Thyroid gland (tissue), 4 donors: ENCODE measurements around the gene UBE2J1. TPM values are rescaled to one million over a fixed set of nuclear protein-coding genes. Genes with fewer than 3 reads are reported as not detected.

Experiments
- DNase-seq, 2 donors: peaks; one replicate each; pipeline ENCODE4 v3.0.0-alpha.2; 2019
- H3K27ac ChIP-seq, 3 donors: fragments of 200-600 bp; sonication (generic); 1 replicate in 2 of 3; 2 replicates in 1 of 3; pipeline ENCODE4 v1.5.1; 2016 to 2019; ENCODE audit warnings: mild to moderate bottlenecking in 1 of 3, moderate library complexity in 1 of 3
- H3K27me3 ChIP-seq: fragments of 200-600 bp; sonication (generic); one replicate; pipeline ENCODE4 v1.5.1; 2019
- H3K36me3 ChIP-seq, 2 donors: fragments of 200-600 bp; sonication (generic); one replicate each; pipeline ENCODE4 v1.5.1; 2016 to 2019
- H3K4me1 ChIP-seq, 2 donors: fragments of 200-600 bp; sonication (generic); one replicate each; pipeline ENCODE4 v1.5.1; 2017 to 2019
- H3K4me3 ChIP-seq, 3 donors: fragments of 200-600 bp; sonication (generic); replicated peaks in 1 of 3; 1 replicate in 2 of 3; 2 replicates in 1 of 3; pipeline ENCODE4 v1.5.1; 2016; ENCODE audit warnings: mild to moderate bottlenecking in 1 of 3
- H3K9me3 ChIP-seq: fragments of 200-600 bp; sonication (generic); one replicate; pipeline ENCODE4 v1.5.1; 2017
- POLR2A ChIP-seq, 2 donors: fragments of 450-650 bp; IDR thresholded peaks; one replicate each; pipeline ENCODE4 v1.6.1; 2017; ENCODE audit warnings: antibody characterized with exemption in 2 of 2, mild to moderate bottlenecking in 2 of 2, moderate library complexity in 1 of 2
- WGBS, 2 donors: methylation state at CpG; one replicate each; pipeline ENCODE4 v1.1.5; 2017; 5-methylcytosine and 5-hydroxymethylcytosine counted together
- intact Hi-C: fragments of 100-400 bp; cut with DNase I; formaldehyde crosslinking; loops from one replicate; pipeline ENCODE4 v1.15.1; 2023
- total RNA-seq, 4 donors: library from RNA; depleted of rRNA; stranded (reverse); fragments of >200 nt; gene quantifications; one replicate each; pipeline ENCODE4 v1.2.3, GENCODE V29; 2016
- TF ChIP-seq, protein P1 (sequence below), 6 experiments: fragments of 200-600 bp in 3 of 6; fragments of 450-650 bp in 3 of 6; sonication (generic) in 3 of 6; IDR thresholded peaks; one replicate each; pipeline ENCODE4 v1.5.1; 2016 to 2019; ENCODE audit warnings: antibody characterized with exemption in 6 of 6, mild to moderate bottlenecking in 2 of 6, inconsistent platforms in 1 of 6, moderate library complexity in 1 of 6

Gene UBE2J1
- total RNA-seq, 4 donors from 2014 or later = 49.8 to 63.1 (median 51.9) TPM

DNA sequence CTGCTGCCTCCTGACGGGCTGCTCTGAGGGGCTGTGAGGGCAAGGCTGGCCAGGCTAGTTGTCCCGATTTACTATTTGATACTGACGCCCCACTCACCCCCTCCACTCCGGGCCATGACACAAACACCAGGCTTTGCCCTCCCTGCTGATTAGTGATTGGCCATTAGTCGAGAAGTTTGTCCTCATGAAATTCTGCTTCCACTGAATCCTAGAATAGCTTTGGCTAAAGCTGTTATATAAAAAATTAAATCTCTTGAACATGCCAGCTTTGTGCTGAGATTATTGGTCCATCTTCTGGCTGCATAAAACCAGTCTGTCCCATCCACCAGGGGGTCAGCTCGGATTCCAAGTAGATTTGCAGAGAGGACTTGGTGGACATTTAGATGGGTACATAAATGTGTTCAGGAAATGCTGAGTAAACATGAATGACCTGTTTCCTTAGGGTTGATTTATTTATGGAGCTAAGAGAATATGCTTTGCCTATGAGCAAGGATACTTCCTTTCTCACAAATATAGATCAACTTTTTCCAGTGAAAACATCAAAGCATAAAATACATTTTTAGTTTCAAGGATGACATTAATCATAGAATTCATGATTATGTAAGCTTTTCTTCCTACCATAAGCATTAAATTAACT lies 37.2 kb downstream of the UBE2J1 start, which contains the start of gene GABRR2:
GABRR2 (minus strand) TSS at position 51 of the 637 bp plus-strand sequence. CDS start 134 bp downstream, outside the sequence.
- Histone ChIP-seq H3K9me3 (no peaks in the 10 kb centered on the region), H3K4me1 (peaks cover 14 to 22% of the 10 kb centered on the region in 2 donors), H3K27me3 (no peaks in the 10 kb centered on the region), H3K4me3 (no peak within 1 kb of the TSS), H3K27ac (no peak within 1 kb of the TSS), H3K36me3 (no peaks in the 10 kb centered on the region)
- WGBS, 2 donors = 84 to 93% methylated on average over 6 of the region's 6 CpGs
- intact Hi-C loops = loop anchor here (10.0 kb wide), 1 partner anchor 49 kb away; no protein-coding TSS in a partner anchor
- DNase-seq = no peak
- TF ChIP-seq, protein P1, sequence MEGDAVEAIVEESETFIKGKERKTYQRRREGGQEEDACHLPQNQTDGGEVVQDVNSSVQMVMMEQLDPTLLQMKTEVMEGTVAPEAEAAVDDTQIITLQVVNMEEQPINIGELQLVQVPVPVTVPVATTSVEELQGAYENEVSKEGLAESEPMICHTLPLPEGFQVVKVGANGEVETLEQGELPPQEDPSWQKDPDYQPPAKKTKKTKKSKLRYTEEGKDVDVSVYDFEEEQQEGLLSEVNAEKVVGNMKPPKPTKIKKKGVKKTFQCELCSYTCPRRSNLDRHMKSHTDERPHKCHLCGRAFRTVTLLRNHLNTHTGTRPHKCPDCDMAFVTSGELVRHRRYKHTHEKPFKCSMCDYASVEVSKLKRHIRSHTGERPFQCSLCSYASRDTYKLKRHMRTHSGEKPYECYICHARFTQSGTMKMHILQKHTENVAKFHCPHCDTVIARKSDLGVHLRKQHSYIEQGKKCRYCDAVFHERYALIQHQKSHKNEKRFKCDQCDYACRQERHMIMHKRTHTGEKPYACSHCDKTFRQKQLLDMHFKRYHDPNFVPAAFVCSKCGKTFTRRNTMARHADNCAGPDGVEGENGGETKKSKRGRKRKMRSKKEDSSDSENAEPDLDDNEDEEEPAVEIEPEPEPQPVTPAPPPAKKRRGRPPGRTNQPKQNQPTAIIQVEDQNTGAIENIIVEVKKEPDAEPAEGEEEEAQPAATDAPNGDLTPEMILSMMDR (IDR thresholded peaks at IDR 0.05) = no peak
- TF ChIP-seq POLR2A (IDR thresholded peaks at IDR 0.05) = no peak

DNA sequence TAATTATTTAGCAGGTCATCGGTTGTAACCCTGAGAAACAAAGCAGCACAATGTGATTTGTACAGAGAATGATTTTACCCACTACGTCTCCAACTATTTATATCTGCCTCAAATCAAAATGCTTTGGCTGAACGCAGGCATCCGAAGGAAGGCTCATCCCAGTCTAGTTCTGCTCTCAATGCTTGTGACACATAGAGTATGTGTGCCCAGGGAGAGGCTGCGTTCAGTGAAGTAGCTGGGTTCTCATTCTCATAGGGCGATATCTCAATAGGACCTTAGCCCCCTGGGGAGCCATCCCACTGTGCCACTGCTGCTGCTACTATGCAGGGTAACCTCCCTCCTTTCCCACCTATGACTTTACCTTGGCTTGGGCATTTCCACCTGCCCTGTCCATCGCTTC lies 37.8 kb downstream of the UBE2J1 start:
- peaks cover 14 to 22% of the 10 kb centered on the region in 2 donors for H3K4me1 ChIP-seq
- H3K9me3 ChIP-seq = no peaks in the 10 kb centered on the region
- H3K27ac ChIP-seq = no peak overlapping the region
- TF ChIP-seq POLR2A (IDR thresholded peaks at IDR 0.05) = no peak
- TF ChIP-seq, protein P1 (IDR thresholded peaks at IDR 0.05) = no peak
- no peaks in the 10 kb centered on the region for H3K27me3 ChIP-seq
- H3K36me3 ChIP-seq = no peaks in the 10 kb centered on the region
- WGBS, 2 donors = 92 to 93% methylated on average over 7 of the region's 7 CpGs
- intact Hi-C loops = loop anchor here (10.0 kb wide), 1 partner anchor 50 kb away; no protein-coding TSS in a partner anchor
- no peak overlapping the region for H3K4me3 ChIP-seq
- no peak for DNase-seq

DNA sequence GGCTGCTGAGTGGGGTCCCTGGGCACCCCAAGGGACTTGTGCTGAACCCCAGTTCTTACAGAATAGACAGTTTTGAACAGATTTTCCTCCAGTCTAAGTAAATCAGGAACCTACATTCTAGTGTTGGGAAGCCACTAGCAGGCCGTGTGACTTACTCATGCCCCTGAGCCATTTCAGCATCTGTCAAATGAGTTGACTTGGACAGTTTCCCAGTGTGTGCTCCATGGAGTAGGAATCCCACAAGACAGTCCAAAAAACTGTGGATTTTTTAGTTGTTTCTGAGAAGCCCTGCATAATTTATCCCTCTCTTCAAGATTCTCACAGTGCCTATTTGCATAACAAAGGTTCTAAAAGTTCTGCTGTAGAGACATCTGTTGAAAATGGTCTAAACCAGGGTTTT lies 39.5 kb downstream of the UBE2J1 start:
- no peak for TF ChIP-seq POLR2A (IDR thresholded peaks at IDR 0.05)
- TF ChIP-seq, protein P1 (IDR thresholded peaks at IDR 0.05) = no peak
- Histone ChIP-seq H3K27ac (peak overlapping the region in 2 of 3 donors; percentile 15 to 76), H3K4me1 (peaks cover 9 to 22% of the 10 kb centered on the region in 2 donors), H3K4me3 (no peak overlapping the region), H3K27me3 (no peaks in the 10 kb centered on the region), H3K36me3 (no peaks in the 10 kb centered on the region), H3K9me3 (no peaks in the 10 kb centered on the region)
- intact Hi-C loops = loop anchor here (10.0 kb wide), 1 partner anchor 52 kb away; no protein-coding TSS in a partner anchor
- no peak for DNase-seq
- 53 to 58% methylated on average over 1 of the region's 1 CpG for WGBS, 2 donors

DNA sequence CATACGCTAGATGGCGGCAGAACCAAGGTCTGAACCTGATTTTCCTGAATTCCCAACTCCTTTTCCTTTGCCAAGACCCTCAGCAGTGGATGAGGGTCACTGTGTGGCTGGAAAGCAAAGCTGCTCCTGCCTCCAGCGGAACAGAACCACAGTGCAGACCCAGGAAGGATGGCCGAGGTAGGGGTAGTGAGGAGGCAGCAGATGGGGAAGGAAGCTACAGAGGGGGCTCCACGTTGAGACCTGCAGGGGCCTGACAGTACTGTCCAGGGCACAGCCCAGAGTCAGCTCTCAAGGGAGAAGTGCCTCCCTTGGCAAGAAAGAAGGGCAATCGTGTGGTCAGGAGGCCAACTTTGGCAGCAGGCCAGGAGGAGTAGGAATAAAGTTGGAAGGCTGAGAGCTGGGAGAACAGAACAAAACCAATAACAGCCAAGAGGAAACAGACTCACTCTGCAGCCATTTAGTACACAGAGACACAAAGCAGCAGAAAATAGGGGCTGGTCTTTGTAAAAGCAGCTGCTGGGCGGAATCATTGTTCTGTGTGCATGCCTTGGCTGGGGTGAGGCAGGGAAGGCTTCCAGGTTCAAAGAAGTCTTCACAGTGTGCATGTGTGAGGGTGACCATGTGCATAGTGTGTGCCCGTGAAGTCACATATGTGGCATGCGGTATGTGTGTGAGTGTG lies 40.5 kb downstream of the UBE2J1 start:
- no peaks in the 10 kb centered on the region for H3K27me3 ChIP-seq
- peak overlapping the region in 2 of 3 donors; percentile 15 to 76 for H3K27ac ChIP-seq
- TF ChIP-seq, protein P1 (IDR thresholded peaks at IDR 0.05) = peak in 5 of 6 experiments; percentile 30 to 69 (median 50)
- TF ChIP-seq POLR2A (IDR thresholded peaks at IDR 0.05) = no peak
- peaks cover 9 to 22% of the 10 kb centered on the region in 2 donors for H3K4me1 ChIP-seq
- H3K4me3 ChIP-seq = no peak overlapping the region
- intact Hi-C loops = loop anchor here (10.0 kb wide), 1 partner anchor 53 kb away; no protein-coding TSS in a partner anchor
- WGBS, 2 donors = 21 to 32% methylated on average over 9 of the region's 9 CpGs
- no peaks in the 10 kb centered on the region for H3K36me3 ChIP-seq
- no peaks in the 10 kb centered on the region for H3K9me3 ChIP-seq
- peak; percentile 74 to 79 for DNase-seq

DNA sequence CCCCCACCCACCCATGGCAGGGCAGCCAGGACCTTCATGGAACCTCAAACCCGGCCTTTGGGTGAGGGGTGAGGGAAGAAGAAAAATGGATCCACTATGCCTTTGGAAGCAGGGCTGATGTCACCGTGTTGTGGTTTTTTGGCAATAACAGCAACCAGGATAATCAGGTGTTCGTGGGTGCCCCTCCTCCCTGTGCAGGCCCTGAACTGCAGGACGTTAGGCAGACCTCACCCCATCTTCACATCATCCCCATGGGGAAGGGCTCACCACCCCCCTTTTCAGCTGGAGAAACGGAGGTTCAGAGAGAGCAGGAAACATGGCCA lies 41.0 kb downstream of the UBE2J1 start:
- Histone ChIP-seq H3K9me3 (no peaks in the 10 kb centered on the region), H3K4me1 (peaks cover 9 to 22% of the 10 kb centered on the region in 2 donors), H3K27ac (peak overlapping the region in 2 of 3 donors; percentile 15 to 76), H3K36me3 (no peaks in the 10 kb centered on the region), H3K4me3 (no peak overlapping the region), H3K27me3 (no peaks in the 10 kb centered on the region)
- intact Hi-C loops = loop anchor here (10.0 kb wide), 1 partner anchor 53 kb away; no protein-coding TSS in a partner anchor
- 34 to 48% methylated on average over 5 of the region's 5 CpGs for WGBS, 2 donors
- no peak for DNase-seq
- TF ChIP-seq POLR2A (IDR thresholded peaks at IDR 0.05) = no peak
- TF ChIP-seq, protein P1 (IDR thresholded peaks at IDR 0.05) = no peak
